IPS DF 19.7 (cell line): ENCODE results near the gene G6PC1.
"Not testable (repeated sequence)": the region's sequence is repeated elsewhere in the genome, so short reads cannot be mapped to it uniquely, and the experiment has no call there.

ENCODE experiments used
- DNase-seq: peaks from one replicate; pipeline ENCODE4 v3.0.0-alpha.2; 2013; ENCODE audit warnings: low read depth, low spot score

The G6PC1 gene

GRCh38 chr17:42901535-42902229, 1.1 kb downstream of the G6PC1 start:
- DNase-seq = no peak

- no peak for DNase-seq
Observed at GRCh38 chr17:42904110-42904469, 3.5 kb downstream of the G6PC1 start.

- DNase-seq = no peak
Observed at GRCh38 chr17:42906772-42907446, 6.3 kb downstream of the G6PC1 start.

GRCh38 chr17:42908872-42909700, 8.5 kb downstream of the G6PC1 start:
- DNase-seq = no peak

GRCh38 chr17:42913522-42913921, 12.9 kb downstream of the G6PC1 start:
- no peak for DNase-seq

GRCh38 chr17:42913981-42914617, 13.5 kb downstream of the G6PC1 start:
- no peak for DNase-seq

DNA sequence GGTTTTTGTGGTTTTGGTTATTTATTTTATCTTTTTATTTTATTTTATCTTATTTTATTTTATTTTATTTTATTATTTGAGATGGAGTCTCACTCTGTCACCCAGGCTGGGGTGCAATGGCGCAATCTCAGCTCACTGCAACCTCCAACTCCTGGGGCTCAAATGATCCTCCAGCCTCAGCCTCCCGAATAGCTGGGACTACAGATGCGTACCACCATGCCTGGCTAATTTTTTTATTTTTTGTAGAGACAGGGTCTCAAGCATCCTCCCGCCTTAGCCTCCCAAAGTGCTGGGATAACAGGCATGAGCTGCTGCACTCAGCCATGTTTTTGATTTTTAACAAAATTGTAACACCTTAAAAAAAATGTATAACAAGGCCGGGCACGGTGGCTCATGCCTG, 14.7 kb downstream of the G6PC1 start:
- not testable (repeated sequence) for DNase-seq

DNA sequence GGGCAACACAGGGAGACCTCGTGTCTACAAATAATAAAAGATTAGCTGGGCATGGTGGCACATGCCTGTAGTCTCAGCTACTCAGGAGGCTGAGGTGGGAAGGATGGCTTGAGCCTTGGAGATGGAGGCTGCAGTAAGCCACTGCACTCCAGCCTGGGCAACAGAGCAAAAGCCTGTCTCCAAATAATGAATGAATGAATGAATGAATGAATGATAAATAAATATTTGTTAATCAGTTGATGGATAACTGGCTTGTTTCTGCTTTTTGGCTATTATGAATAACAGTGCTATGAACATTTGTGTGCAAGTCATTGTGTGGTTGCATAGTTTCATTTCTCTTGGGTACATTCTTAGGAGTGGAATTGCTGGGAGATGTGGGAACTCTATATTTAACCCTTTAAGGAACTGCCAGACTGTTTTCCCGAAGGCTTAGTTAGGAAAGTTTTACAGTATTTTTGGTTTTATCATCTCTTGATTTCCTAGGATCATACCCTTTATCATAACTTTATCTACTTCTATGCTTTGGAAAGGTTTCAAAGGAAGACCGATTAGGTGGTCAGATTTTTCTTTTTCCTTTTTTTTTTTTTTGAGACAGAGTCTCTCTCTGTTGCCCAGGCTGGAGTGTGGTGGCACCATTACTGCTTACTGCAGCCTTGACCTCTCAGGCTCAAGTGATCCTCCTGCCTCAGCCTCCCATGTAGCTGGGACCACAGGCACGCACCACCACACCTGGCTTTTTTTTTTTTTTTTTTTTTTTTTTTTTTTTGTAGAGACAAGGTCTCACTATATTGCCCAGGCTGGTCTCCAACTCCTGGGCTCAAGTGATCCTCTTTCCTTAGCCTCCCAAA, 16.0 kb downstream of the G6PC1 start:
- DNase-seq = not testable (repeated sequence)

GRCh38 chr17:42917236-42917603, 16.6 kb downstream of the G6PC1 start:
- DNase-seq = no peak

GRCh38 chr17:42918902-42919521, 18.4 kb downstream of the G6PC1 start:
- no peak for DNase-seq

- DNase-seq = not testable (repeated sequence)
Observed at GRCh38 chr17:42919522-42920077, 19.0 kb downstream of the G6PC1 start.

DNA sequence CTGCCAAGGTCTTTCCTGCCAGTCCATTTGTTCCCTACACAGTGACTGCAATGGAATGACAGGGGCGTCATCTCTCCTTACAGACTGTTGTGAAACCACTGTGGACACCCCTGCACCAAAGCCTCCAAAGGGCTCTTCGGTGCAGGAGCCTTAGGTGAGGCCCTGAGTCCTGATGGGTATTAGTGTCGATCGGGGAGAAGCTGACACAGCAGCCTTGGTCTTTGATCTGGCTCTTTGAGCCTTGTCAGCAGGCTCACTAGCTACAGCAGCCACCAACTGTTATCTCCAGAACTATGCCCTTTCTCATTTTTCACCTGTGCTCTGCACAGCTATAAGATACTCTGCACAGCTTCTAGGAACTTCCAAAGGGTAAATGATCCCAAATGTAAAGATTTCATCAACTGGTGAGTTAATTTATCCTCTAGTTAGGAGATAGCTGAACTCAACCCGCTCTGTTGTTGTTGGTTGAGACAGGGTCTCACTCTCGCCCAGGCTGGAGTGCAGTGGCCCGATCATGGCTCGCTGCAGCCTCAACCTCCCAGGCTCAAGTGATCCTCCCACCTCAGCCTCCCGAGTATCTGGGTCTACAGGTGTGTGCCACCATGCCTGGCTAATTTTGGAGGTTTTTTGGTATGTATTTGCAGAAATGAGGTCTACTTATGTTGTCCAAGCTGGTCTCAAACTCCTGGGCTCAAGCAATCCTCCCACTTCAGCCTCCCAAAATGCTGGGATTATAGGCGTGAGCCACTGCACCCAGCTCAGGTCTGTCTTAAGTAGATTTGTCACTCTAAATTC, 19.7 kb downstream of the G6PC1 start:
- DNase-seq = no peak

DNA sequence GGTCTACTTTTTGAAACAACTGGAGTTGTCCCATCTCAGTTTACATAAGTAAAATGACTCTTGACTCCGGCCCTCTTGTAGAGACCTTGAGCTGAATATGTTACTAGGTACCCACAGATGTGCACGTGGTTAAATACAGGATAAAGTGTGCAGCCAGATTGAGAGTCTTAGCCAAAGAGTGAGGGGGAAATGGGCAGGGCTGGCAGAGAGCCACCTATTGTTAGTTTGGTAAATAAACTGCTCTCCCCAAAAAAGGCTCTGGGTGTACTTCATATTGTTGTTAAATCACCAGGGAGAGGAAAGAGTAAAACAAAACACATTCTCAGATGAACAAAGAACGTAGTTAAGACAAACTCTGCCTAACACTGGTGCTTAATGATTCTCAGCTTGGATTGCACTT, 20.3 kb downstream of the G6PC1 start:
- DNase-seq = no peak

GRCh38 chr17:42922294-42922693, 21.7 kb downstream of the G6PC1 start:
- no peak for DNase-seq

GRCh38 chr17:42923472-42923871, 22.9 kb downstream of the G6PC1 start:
- DNase-seq = not testable (repeated sequence)

GRCh38 chr17:42924891-42925290, 24.3 kb downstream of the G6PC1 start:
- no peak for DNase-seq

DNA sequence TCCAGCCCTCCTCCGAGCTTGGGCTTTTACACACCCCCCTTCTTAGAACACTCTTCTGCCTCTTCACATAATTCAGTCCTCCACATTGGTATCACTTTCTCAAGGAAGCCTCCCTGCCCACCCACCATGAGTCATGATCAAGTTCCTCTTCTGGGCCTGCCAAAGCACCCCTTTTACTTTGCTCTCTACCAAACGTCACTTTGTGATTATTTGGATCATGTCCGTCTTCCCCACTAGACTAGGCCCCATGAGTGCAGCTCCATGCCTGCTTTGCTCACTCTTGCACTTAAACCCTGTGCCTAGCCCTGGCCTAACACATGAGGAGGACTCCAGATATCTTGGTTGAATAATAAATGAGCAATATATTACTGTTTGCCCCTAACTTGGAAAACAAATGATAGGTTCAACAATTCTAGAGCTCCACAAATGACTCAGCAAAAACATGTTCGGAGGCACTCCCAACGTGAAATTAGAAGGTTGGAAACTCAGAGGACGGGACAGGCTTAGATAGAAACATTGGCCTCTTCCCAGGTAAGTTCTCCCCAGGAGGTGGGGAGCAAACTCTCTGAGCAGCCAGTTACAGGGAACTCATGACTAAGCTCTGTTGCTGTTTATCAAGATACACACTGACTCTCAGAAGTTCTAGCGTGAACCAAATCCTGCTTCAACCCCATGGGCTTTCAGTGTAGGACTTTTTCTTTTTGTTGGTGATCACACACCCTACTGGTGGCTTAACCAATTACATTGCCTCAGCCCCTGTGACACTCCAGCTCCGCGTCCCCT, 28.3 kb downstream of the G6PC1 start:
- peak; percentile 68 for DNase-seq

DNA sequence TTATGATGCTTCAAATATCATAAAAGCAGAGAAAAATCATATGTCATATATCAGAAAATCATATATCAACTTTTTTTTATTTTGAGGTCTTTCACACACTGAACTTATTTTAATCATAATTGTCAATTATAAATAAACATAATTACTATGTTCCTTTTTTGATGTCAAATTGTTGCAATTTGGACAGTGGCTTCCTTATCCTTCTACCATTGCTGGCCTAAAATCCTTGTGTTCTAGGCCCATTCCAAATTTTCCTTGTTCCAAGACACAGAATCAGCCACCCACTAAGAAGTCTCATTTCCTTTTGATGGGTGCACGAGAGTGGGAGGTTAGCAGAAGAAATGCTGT, 28.9 kb downstream of the G6PC1 start:
- DNase-seq = no peak
